A549 (cell line): Measurements from ENCODE around the gene PTHLH. TPM values are rescaled to one million over a fixed set of nuclear protein-coding genes. Genes with fewer than 3 reads are reported as not detected.

Experiments
- ATAC-seq, 2 experiments: fragments of 200-7000 bp in 1 of 2; fragments of >200 bp in 1 of 2; cut with Nextera tagmentation in 1 of 2; cut with Tn5 transposase in 1 of 2; 3 replicates each; pipeline versions ENCODE4 v1.8.0 to v1.9.1; 2018 to 2020; ENCODE audit warnings: mild to moderate bottlenecking in 1 of 2, moderate library complexity in 1 of 2
- CTCF ChIA-PET: fragments of 300-600 bp; sonication (Branson Sonifier 250); formaldehyde crosslinking; extraction: SDS; loops from one replicate; lab custom pipeline; 2021; ENCODE audit warnings: antibody characterized with exemption, inconsistent platforms; lab: Yijun Ruan, JAX
- POLR2A ChIA-PET: fragments of 350-600 bp; formaldehyde crosslinking; extraction: SDS; loops from one replicate; lab custom pipeline; 2021; ENCODE audit warnings: antibody characterized with exemption, inconsistent platforms; lab: Yijun Ruan, JAX
- DNase-seq, 2 experiments: peaks; one replicate each; pipeline versions ENCODE4 v3.0.0 to v3.0.0-alpha.2; 2011 to 2016; ENCODE audit warnings: low read depth in 1 of 2, low spot score in 1 of 2
- FAIRE-seq: peaks from 2 replicates; lab custom pipeline; 2011; peaks lifted over from hg19 to GRCh38; lab: Jason Lieb, UNC
- H3K27ac ChIP-seq, 2 experiments: fragments of >200 bp; sonication (Bioruptor Twin); formaldehyde crosslinking; 3 replicates each; pipeline ENCODE4 v1.5.1; 2016 to 2017
- H3K4me1 ChIP-seq: fragments of >200 bp; sonication (Bioruptor Twin); formaldehyde crosslinking; 3 replicates; pipeline ENCODE4 v1.6.1; 2016
- H3K4me2 ChIP-seq: fragments of >200 bp; sonication (Bioruptor Twin); formaldehyde crosslinking; 3 replicates; pipeline ENCODE4 v1.6.1; 2016
- H3K4me3 ChIP-seq: fragments of >200 bp; sonication (Bioruptor Twin); formaldehyde crosslinking; 3 replicates; pipeline ENCODE4 v1.5.1; 2016
- H3K9me3 ChIP-seq: fragments of >200 bp; sonication (Bioruptor Twin); formaldehyde crosslinking; 3 replicates; pipeline ENCODE4 v1.6.1; 2016
- ATOH8 ChIP-seq: fragments of 250-450 bp; sonication (Bioruptor Pico); IDR thresholded peaks from 2 replicates; pipeline ENCODE4 v1.5.0; 2020; ENCODE audit warnings: low read depth, mild to moderate bottlenecking, moderate library complexity
- BHLHE40 ChIP-seq: IDR thresholded peaks from 2 replicates; pipeline ENCODE4 v1.6.1; 2012; ENCODE audit warnings: low read depth, low read length, inconsistent platforms
- CBX2 ChIP-seq: fragments of 200-600 bp; sonication (generic); IDR thresholded peaks from 2 replicates; pipeline ENCODE4 v1.6.1; 2016; ENCODE audit warnings: low read depth, mild to moderate bottlenecking, borderline replicate concordance
- CEBPB ChIP-seq, 2 experiments: fragments of >200 bp in 1 of 2; sonication (Bioruptor Twin) in 1 of 2; formaldehyde crosslinking in 1 of 2; IDR thresholded peaks; 2 replicates each; pipeline ENCODE4 v1.6.1; 2012 to 2016
- CHD2 ChIP-seq: fragments of 150-350 bp; IDR thresholded peaks from 2 replicates; pipeline ENCODE4 v1.6.1; 2014; ENCODE audit warnings: low read length; ENCODE audit not compliant: partially characterized antibody
- E2F6 ChIP-seq: IDR thresholded peaks from 2 replicates; pipeline ENCODE4 v1.6.1; 2012; ENCODE audit warnings: low read depth, borderline replicate concordance
- EHF ChIP-seq: fragments of 250-450 bp; sonication (Bioruptor Pico); IDR thresholded peaks from 2 replicates; pipeline ENCODE4 v1.5.0; 2020; ENCODE audit warnings: mild to moderate bottlenecking
- EHMT2 ChIP-seq: fragments of 200-600 bp; sonication (generic); IDR thresholded peaks from 2 replicates; pipeline ENCODE4 v1.6.1; 2016; ENCODE audit warnings: antibody characterized with exemption, low read depth, mild to moderate bottlenecking, moderate library complexity
- FOSL2 ChIP-seq, 2 experiments: fragments of 450-650 bp in 1 of 2; fragments of >200 bp in 1 of 2; sonication (Bioruptor Twin) in 1 of 2; formaldehyde crosslinking; IDR thresholded peaks; 2 replicates each; pipeline versions ENCODE4 v1.5.0 to v1.6.1; 2016 to 2020; ENCODE audit warnings: mild to moderate bottlenecking in 1 of 2, moderate library complexity in 1 of 2
- FOXS1 ChIP-seq: fragments of 250-450 bp; sonication (Bioruptor Pico); IDR thresholded peaks from 2 replicates; pipeline ENCODE4 v1.5.0; 2020; ENCODE audit warnings: mild to moderate bottlenecking, moderate library complexity
- GATA3 ChIP-seq: IDR thresholded peaks from 2 replicates; pipeline ENCODE4 v1.6.1; 2012; ENCODE audit warnings: borderline replicate concordance
- HDAC2 ChIP-seq: fragments of 200-600 bp; sonication (generic); IDR thresholded peaks from 2 replicates; pipeline ENCODE4 v1.6.1; 2016
- HMGXB4 ChIP-seq: fragments of 250-450 bp; sonication (Bioruptor Pico); IDR thresholded peaks from 2 replicates; pipeline ENCODE4 v1.5.0; 2021; ENCODE audit warnings: mild to moderate bottlenecking, moderate library complexity, borderline replicate concordance
- HOXB13 ChIP-seq: fragments of 250-450 bp; sonication (Bioruptor Pico); IDR thresholded peaks from 2 replicates; pipeline ENCODE4 v1.5.0; 2020; ENCODE audit warnings: low read depth, mild to moderate bottlenecking, moderate library complexity
- JUN ChIP-seq, 2 experiments: fragments of >200 bp; sonication (Bioruptor Twin); formaldehyde crosslinking; IDR thresholded peaks; 2 replicates in 1 of 2; 3 replicates in 1 of 2; pipeline ENCODE4 v1.6.1; 2016 to 2017
- JUNB ChIP-seq: fragments of >200 bp; sonication (Bioruptor Twin); formaldehyde crosslinking; IDR thresholded peaks from 2 replicates; pipeline ENCODE4 v1.6.1; 2016
- MAFK ChIP-seq: fragments of 450-650 bp; IDR thresholded peaks from 2 replicates; pipeline ENCODE4 v1.6.1; 2014; ENCODE audit not compliant: partially characterized antibody
- MAX ChIP-seq: IDR thresholded peaks from 2 replicates; pipeline ENCODE4 v1.6.1; 2012
- MAZ ChIP-seq: fragments of 150-350 bp; IDR thresholded peaks from 2 replicates; pipeline ENCODE4 v1.6.1; 2014; ENCODE audit warnings: antibody characterized with exemption, low read depth, low read length, borderline replicate concordance
- NFE2L2 ChIP-seq: fragments of 150-350 bp; conservative IDR thresholded peaks from 2 replicates; pipeline ENCODE4 v1.6.1; 2014; ENCODE audit warnings: low read length
- POLR2AphosphoS2 ChIP-seq: conservative IDR thresholded peaks from 2 replicates; pipeline ENCODE4 v1.6.1; 2012; ENCODE audit warnings: low read length, improper control_type of control experiment, inconsistent platforms
- RAD21 ChIP-seq, 2 experiments: fragments of >200 bp in 1 of 2; sonication (Bioruptor Twin) in 1 of 2; formaldehyde crosslinking in 1 of 2; IDR thresholded peaks in 1 of 2; conservative IDR thresholded peaks in 1 of 2; 2 replicates in 1 of 2; 3 replicates in 1 of 2; pipeline ENCODE4 v1.6.1; 2012 to 2018; ENCODE audit warnings: inconsistent platforms in 1 of 2
- RARB ChIP-seq: fragments of 250-450 bp; sonication (Bioruptor Pico); IDR thresholded peaks from 2 replicates; pipeline ENCODE4 v1.8.0; 2021; ENCODE audit warnings: mild to moderate bottlenecking, moderate library complexity
- SREBF2 ChIP-seq: fragments of 450-650 bp; IDR thresholded peaks from 2 replicates; pipeline ENCODE4 v1.6.1; 2014; ENCODE audit warnings: mild to moderate bottlenecking, moderate library complexity
- USF2 ChIP-seq: fragments of 450-650 bp; IDR thresholded peaks from 2 replicates; pipeline ENCODE4 v1.6.1; 2014; ENCODE audit warnings: antibody characterized with exemption
- WGBS: methylation state at CpG from one replicate; pipeline ENCODE4 v1.1.6; 2017; ENCODE audit errors: missing lambda C conversion rate; 5-methylcytosine and 5-hydroxymethylcytosine counted together
- polyA plus RNA-seq, 4 experiments: library from polyadenylated mRNA; depleted of rRNA in 3 of 4; stranded (reverse); fragments of >200 nt; fragmentation: RNase III in 1 of 4; extraction: RNeasy Plus Mini Kit Qiagen cat#74134 plus additional on column Dnase treatment in 1 of 4; gene quantifications; 2 replicates in 3 of 4; 3 replicates in 1 of 4; pipeline ENCODE4 v1.2.3, GENCODE V29; 2011 to 2017

The PTHLH gene
- polyA plus RNA-seq, 2 of the 4 experiments (the other 2 are of a cell fraction) = 10.9 to 27.9 TPM

- TF ChIP-seq E2F6 (no peak), MAFK (no peak), ATOH8 (CRISPR knock-in tag) (no peak), USF2 (no peak), RAD21 (conservative IDR thresholded peaks at IDR 0.05 in 1 of 2, IDR thresholded peaks at IDR 0.05 in 1 of 2) (peak in 1 of 2 experiments; percentile 3; a peak in 1 of 5 replicates)
These were observed 3.4 kb downstream of the PTHLH start (continued) for GRCh38 chr12:27968972-27969623.

GRCh38 chr12:27967551-27968054 lies 4.9 kb downstream of the PTHLH start:
- no peak for DNase-seq

GRCh38 chr12:27966870-27967269 lies 5.7 kb downstream of the PTHLH start:
- FAIRE-seq (peak; percentile 99), ATAC-seq (peak in 1 of 2 experiments; percentile 43; a peak in 3 of 6 replicates), DNase-seq (peak; percentile 80 to 91)
- no peak for TF ChIP-seq EHMT2
- no peak for TF ChIP-seq CBX2
- TF ChIP-seq RARB (CRISPR knock-in tag) = no peak
- TF ChIP-seq HOXB13 = no peak
- TF ChIP-seq POLR2AphosphoS2 = no peak
- TF ChIP-seq FOSL2 (IDR thresholded peaks at IDR 0.05) = peak; percentile 95
- peak; percentile 96 for TF ChIP-seq FOSL2 (CRISPR knock-in tag; IDR thresholded peaks at IDR 0.05)
- no peak for TF ChIP-seq CHD2
- TF ChIP-seq NFE2L2 = 0 out of 2 replicates have a peak, but pooled peaks have one; percentile 0
- TF ChIP-seq HDAC2 = no peak
- no peak for TF ChIP-seq MAZ
- TF ChIP-seq EHF (CRISPR knock-in tag) = no peak
- no peak for TF ChIP-seq HMGXB4 (CRISPR knock-in tag)
- peak; percentile 21 for TF ChIP-seq MAFK
- TF ChIP-seq CEBPB (IDR thresholded peaks at IDR 0.05) = no peak
- no peak for TF ChIP-seq FOXS1 (CRISPR knock-in tag)
- peak; percentile 74 for TF ChIP-seq JUNB
- peak; percentile 61 for TF ChIP-seq MAX
- no peak for TF ChIP-seq BHLHE40
- 0 out of 5 replicates have a peak, but pooled peaks of 1 of the 2 experiments have one; percentile 21 for TF ChIP-seq JUN (IDR thresholded peaks at IDR 0.05)
- TF ChIP-seq GATA3 = peak; percentile 45; the same call in 1 of the 2 replicates
- no peak for TF ChIP-seq SREBF2
- ChIA-PET CTCF (interaction anchor here (1.8 kb wide), 1 partner anchor 23 kb away, joined by 5 read pairs; no protein-coding TSS in a partner anchor), POLR2A (interaction anchor here (1.4 kb wide), 1 partner anchor 224 kb away, joined by 7 read pairs; the partner anchor contains the start of gene CCDC91)
- WGBS = 2% methylated on average over 2 of the region's 2 CpGs
- Histone ChIP-seq H3K27ac (peak overlapping the region; percentile 76 to 82), H3K4me1 (peaks cover 65% of the 10 kb centered on the region), H3K9me3 (no peaks in the 10 kb centered on the region), H3K4me2 (peak overlapping the region; percentile 94), H3K4me3 (no peak overlapping the region)

More at GRCh38 chr12:27967551-27968054, 4.9 kb downstream of the PTHLH start:
- Histone ChIP-seq H3K4me3 (0 out of 3 replicates have a peak overlapping the region, but pooled peaks have one; percentile 8), H3K4me2 (peak overlapping the region; percentile 94), H3K27ac (peak overlapping the region; percentile 65 to 82), H3K9me3 (no peaks in the 10 kb centered on the region), H3K4me1 (peaks cover 72% of the 10 kb centered on the region)
- ChIA-PET POLR2A (interaction anchor here (1.4 kb wide), 1 partner anchor 223 kb away, joined by 7 read pairs; the partner anchor contains the start of gene CCDC91), CTCF (no interaction called here)
- ATAC-seq (no peak), FAIRE-seq (peak; percentile 13)
- TF ChIP-seq BHLHE40 (no peak), FOSL2 (IDR thresholded peaks at IDR 0.05) (no peak), FOSL2 (CRISPR knock-in tag; IDR thresholded peaks at IDR 0.05) (0 out of 2 replicates have a peak, but pooled peaks have one; percentile 35)
- WGBS = 15% methylated on average over 2 of the region's 2 CpGs
